ENCODE results near the gene ZCCHC17.
"Not testable (repeated sequence)": the region's sequence is repeated elsewhere in the genome, so short reads cannot be mapped to it uniquely, and the experiment has no call there.

The ZCCHC17 gene

DNA sequence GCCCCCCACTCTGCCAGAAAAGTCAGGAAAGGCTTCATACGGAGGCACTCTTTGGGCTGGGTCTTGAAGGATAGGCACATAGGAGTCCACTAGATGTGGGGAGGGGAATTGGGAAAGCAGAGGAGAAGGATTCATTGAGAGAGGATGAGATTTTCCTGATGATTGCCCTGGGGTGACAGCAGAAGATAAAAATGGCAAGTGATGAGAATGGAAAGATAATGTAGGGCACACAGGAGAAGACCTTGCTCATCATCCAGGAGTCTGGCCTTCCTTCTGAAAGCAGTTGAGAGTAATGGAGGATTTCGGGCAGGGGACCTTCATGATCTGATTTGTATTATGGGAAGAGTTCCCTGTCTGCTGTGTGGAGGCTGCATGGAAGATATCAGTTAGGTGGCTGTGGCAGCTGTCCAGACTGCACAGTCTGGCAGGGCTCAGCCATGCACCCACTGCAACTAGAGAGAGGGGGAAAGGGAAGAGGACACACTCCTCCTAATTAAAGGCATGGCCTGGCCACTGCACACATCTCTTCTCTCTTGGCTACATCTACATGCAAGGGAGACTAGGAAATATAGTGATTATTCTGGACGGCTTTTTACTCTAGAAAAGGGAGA is 85.7 kb downstream of the ZCCHC17 start:
- TF ChIP-seq TAF1 (IDR thresholded peaks at IDR 0.05; ENCODE audit: borderline replicate concordance, low read depth, low read length) (no peak), POLR2AphosphoS5 (IDR thresholded peaks at IDR 0.05; ENCODE audit: low read depth, low read length) (no peak), POLR2A (IDR thresholded peaks at IDR 0.05; ENCODE audit: low read depth, low read length) (no peak)
- FAIRE-seq (no peak), DNase-seq (ENCODE audit: insufficient read length) (no peak)

DNA sequence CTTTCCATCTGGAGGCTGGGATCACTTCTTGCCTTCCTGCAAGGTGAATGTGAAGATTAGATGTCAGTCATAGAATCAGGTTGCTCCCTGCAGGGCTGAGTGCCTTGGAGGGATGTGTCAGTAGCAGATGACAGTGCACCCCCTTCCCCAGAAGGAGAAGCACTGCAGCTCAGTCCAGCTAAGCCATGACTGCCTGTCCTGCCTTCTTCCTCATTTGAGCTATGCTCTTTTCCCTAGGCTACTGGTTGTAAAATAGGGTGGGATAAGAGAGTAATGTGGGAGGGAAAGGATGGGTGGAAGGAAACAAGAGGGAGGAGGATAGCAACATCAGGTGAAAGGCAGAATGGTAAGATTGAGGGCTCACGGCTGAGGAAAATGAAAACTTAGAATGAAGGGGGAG is 87.1 kb downstream of the ZCCHC17 start:
- FAIRE-seq = no peak
- DNase-seq (ENCODE audit: insufficient read length) = no peak
- TF ChIP-seq POLR2A (IDR thresholded peaks at IDR 0.05; ENCODE audit: low read depth, low read length) = no peak
- no peak for TF ChIP-seq TAF1 (IDR thresholded peaks at IDR 0.05; ENCODE audit: borderline replicate concordance, low read depth, low read length)
- TF ChIP-seq POLR2AphosphoS5 (IDR thresholded peaks at IDR 0.05; ENCODE audit: low read depth, low read length) = no peak

DNA sequence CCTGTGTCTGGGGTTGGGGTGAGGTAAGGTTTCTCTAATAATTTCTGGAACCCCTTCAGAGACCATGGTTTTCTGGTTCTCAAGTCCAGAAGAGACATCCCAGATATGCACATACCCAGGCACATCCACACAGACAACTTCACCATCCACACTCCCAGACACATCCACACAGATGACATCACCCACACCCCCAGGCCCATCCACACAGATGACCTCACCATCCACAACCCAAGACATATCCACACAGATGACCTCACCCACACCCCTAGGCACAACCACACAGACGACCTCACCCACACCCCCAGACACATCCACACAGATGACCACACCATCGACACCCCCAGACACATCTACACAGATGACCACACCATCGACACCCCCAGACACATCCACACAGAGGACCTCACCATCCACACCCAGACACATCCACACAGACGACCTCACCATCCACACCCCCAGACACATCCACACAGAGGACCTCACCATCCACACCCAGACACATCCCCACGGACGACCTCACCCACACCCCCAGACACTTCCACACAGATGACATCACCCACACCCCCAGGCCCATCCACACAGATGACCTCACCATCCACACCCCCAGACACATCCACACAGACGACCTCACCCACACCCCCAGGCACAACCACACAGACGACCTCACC is 89.9 kb downstream of the ZCCHC17 start:
- not testable (repeated sequence) for DNase-seq (ENCODE audit: insufficient read length); FAIRE-seq

DNA sequence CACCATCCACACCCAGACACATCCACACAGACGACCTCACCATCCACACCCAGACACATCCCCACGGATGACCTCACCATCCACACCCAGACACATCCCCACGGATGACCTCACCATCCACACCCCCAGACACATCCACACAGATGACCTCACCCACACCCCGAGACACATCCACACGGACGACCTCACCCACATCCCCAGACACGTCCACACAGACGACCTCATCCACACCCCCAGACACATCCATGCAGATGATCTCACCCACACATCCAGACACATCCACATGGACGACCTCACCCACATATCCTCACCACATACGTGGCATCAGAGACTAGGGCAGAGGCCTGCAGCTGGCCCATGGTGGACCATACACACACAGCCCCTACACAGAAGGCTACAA is 90.8 kb downstream of the ZCCHC17 start:
- no peak for FAIRE-seq
- TF ChIP-seq POLR2AphosphoS5 (IDR thresholded peaks at IDR 0.05; ENCODE audit: low read depth, low read length) (no peak), POLR2A (IDR thresholded peaks at IDR 0.05; ENCODE audit: low read depth, low read length) (no peak), TAF1 (IDR thresholded peaks at IDR 0.05; ENCODE audit: borderline replicate concordance, low read depth, low read length) (no peak)
- DNase-seq (ENCODE audit: insufficient read length) = no peak

DNA sequence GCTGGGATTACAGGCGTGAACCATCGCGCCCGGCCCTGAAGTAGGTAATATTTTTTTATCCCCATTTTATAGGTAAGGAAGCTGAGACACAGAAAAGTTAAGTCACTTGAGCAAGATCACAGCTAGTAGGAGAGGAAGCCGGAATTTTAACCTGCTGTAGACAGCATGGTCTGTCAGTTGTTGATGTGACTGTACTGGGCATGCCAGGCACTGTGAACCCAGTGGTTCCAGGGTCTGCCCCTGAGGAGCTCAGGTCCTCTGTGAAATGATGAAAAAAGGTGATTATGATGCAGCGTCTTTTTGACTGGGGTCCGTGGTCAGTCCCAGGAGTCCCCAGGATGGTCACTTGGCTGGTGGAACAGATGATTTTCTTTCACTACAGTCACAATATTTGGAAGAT is 92.8 kb downstream of the ZCCHC17 start:
- DNase-seq (ENCODE audit: insufficient read length) (no peak), FAIRE-seq (no peak)
- TF ChIP-seq POLR2A (IDR thresholded peaks at IDR 0.05; ENCODE audit: low read depth, low read length) = no peak
- no peak for TF ChIP-seq POLR2AphosphoS5 (IDR thresholded peaks at IDR 0.05; ENCODE audit: low read depth, low read length)
- TF ChIP-seq TAF1 (IDR thresholded peaks at IDR 0.05; ENCODE audit: borderline replicate concordance, low read depth, low read length) = no peak

DNA sequence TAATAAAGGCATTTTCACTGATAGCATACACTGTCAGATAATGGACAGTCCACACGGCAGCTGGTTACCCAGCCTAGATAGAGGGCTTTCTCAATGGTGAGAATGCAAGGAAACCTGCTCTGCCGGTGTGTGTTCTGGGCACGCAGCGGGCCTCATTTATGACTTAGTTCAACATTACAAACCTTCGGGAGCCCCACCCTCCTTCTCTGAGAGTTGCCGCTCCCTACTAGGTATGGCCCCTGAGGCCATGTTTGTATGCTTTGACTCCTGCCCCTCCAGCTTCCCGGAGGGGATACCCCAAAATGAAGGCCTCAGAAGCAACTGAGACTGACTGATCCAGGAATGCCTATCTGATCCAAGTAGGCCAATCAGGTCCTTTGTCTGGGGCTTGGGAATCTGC is 93.2 kb downstream of the ZCCHC17 start:
- FAIRE-seq (no peak), DNase-seq (ENCODE audit: insufficient read length) (no peak)
- TF ChIP-seq POLR2A (IDR thresholded peaks at IDR 0.05; ENCODE audit: low read depth, low read length) (no peak), POLR2AphosphoS5 (IDR thresholded peaks at IDR 0.05; ENCODE audit: low read depth, low read length) (no peak), TAF1 (IDR thresholded peaks at IDR 0.05; ENCODE audit: borderline replicate concordance, low read depth, low read length) (no peak)

DNA sequence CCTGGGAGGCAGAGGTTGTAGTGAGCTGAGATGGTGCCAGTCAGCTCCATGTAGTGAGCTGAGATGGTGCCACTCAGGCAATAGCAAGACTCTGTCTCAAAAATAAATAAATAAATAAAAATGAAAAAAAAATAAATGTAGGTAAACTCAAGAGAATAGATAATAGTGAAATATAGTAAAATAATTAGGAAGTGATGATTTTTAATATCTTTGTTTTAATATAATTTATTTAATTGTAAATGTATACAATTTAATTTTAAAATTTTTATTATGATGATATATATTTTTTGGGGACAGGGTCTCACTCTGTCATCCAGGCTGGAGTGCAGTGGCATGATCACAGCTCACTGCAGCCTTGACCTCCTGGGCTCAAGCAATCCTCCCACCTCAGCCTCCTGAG is 96.6 kb downstream of the ZCCHC17 start:
- no peak for TF ChIP-seq POLR2AphosphoS5 (IDR thresholded peaks at IDR 0.05; ENCODE audit: low read depth, low read length)
- no peak for DNase-seq (ENCODE audit: insufficient read length)
- no peak for FAIRE-seq

DNA sequence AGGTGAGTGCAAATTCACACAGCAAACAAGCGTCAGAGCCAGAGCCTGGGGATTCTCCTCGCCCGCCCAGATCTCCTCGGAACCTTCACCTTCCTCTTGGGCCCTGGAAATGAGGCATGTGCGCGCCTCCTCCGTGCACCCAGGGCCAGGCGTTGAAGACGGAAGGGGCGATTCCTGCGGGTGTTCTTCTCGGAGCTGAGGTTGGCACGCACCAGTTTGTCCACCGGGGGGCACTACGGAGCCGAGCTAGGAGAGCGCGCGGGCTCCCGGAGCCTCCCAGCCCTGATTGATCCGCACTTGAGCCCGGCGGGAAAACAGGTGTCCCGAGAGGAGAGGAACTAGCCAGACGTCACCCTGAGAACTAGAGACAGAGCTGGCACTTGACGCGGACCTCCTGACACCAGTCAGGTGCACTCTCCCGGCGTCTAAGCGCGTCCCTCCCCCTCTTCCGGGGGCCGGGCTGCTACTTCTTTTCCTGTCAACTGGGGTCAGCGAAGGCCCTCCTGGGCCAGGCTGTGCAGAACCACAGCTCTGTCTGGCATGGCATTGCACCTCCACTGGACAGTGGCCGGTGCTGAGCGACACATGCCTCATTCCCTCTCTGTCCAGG is 97.9 kb downstream of the ZCCHC17 start:
- peak; percentile 79 for DNase-seq (ENCODE audit: insufficient read length)
- no peak for TF ChIP-seq POLR2A (IDR thresholded peaks at IDR 0.05; ENCODE audit: low read depth, low read length)
- no peak for TF ChIP-seq TAF1 (IDR thresholded peaks at IDR 0.05; ENCODE audit: borderline replicate concordance, low read depth, low read length)
- no peak for TF ChIP-seq POLR2AphosphoS5 (IDR thresholded peaks at IDR 0.05; ENCODE audit: low read depth, low read length)
- FAIRE-seq = peak; percentile 90

DNA sequence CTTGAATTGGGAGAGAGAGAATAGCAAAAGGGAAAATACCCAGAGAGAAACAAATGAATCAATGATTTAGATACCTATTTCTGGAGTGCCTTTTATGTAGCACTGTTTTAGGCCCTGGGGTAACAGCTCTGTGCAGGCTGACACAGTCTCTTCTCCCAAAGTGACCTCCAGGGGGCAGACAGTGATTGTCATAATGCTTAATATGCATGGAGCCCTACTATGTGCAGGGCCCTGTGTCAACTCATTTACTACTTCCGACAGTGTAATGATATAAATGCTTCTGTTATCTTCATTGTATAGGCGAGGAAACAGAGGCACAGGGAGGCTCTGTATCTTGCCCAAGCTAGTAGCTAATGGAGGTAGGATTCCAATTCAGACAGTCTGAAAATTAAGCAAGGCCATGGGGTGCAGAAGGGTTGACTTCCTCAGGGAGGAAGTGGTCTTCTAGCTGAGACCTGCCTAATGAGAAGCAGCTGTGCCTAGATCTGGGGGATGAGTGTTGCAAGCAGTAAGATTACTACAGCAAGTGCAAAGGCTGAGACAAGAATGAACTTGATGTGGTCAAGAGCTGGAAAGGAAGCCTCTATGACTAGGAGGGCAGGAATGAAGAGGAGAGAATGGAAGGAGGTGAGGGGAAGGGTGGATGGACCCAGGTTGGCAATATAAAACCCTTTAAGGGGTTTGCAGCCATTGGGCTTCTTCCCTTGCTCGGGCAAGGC is 100.0 kb downstream of the ZCCHC17 start:
- no peak for TF ChIP-seq TAF1 (IDR thresholded peaks at IDR 0.05; ENCODE audit: borderline replicate concordance, low read depth, low read length)
- no peak for TF ChIP-seq POLR2A (IDR thresholded peaks at IDR 0.05; ENCODE audit: low read depth, low read length)
- no peak for TF ChIP-seq POLR2AphosphoS5 (IDR thresholded peaks at IDR 0.05; ENCODE audit: low read depth, low read length)
- DNase-seq (ENCODE audit: insufficient read length) (no peak), FAIRE-seq (no peak)

DNA sequence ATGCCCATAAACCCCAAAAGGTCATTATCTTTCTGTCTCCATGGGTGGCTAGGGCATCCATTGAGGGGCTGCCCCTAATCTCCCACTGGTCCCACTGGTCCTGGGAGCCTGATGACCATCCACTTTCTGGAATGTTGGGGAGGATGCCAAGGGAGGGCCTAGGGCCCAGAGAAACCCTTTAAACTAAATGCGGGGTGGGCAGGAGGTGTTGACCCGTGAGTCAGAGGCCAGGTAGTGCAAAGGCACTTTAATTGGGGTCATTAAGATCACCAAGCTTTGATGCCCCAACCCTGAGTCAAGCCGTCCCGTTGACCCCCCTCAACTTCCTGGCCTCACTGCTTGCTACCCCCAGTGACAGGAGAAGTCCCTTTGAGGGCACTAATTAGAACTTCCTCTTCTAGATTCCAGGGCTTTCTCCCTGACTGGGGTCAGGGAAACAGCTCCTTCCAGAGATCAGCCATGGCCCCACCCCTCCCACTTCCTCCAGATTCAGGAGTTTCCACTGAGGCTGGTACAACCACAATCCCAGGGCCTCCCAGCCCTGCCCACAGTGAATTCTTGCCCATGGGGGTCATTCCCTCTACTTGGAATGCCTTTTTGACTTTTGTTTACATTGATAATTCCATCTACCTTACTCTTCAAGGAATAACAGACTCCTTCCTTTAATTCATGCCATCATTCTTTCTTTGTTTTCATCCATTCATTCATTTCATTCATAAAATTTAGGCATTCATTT is 100.7 kb downstream of the ZCCHC17 start:
- DNase-seq (ENCODE audit: insufficient read length) (no peak), FAIRE-seq (no peak)
- no peak for TF ChIP-seq POLR2AphosphoS5 (IDR thresholded peaks at IDR 0.05; ENCODE audit: low read depth, low read length)
- no peak for TF ChIP-seq POLR2A (IDR thresholded peaks at IDR 0.05; ENCODE audit: low read depth, low read length)

DNA sequence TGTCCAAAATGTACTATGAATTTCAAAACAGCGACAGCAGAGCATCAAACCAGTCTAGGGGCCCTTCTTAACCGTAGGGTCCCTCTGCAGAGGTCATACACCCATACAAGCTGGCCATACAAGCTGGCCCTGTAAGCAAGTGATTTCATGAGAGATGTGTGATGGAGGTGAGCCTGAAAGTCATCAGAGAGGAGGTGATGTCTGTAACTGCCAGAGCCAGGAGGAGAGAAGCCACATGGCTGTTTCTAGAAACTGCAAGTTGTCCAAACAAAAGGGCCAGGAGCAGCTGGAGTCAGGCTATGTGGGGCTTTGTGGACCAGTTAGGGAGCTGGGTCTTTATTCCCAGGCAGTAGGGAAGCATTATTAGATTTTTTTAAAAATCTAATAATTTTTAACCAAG is 101.4 kb downstream of the ZCCHC17 start:
- FAIRE-seq (no peak), DNase-seq (ENCODE audit: insufficient read length) (no peak)
- no peak for TF ChIP-seq POLR2A (IDR thresholded peaks at IDR 0.05; ENCODE audit: low read depth, low read length)
- no peak for TF ChIP-seq POLR2AphosphoS5 (IDR thresholded peaks at IDR 0.05; ENCODE audit: low read depth, low read length)
- TF ChIP-seq TAF1 (IDR thresholded peaks at IDR 0.05; ENCODE audit: borderline replicate concordance, low read depth, low read length) = no peak
